Breast epithelium (tissue), 3 donors: ENCODE data around the gene LCT.

Experiments
- POLR2A ChIP-seq: fragments of 450-650 bp; IDR thresholded peaks from one replicate; pipeline ENCODE4 v1.6.1; 2016; ENCODE audit warnings: antibody characterized with exemption, mild to moderate bottlenecking, moderate library complexity
- POLR2AphosphoS5 ChIP-seq, 3 donors: sonication (generic); formaldehyde crosslinking; IDR thresholded peaks; one replicate each; pipeline ENCODE4 v1.6.1; 2017; ENCODE audit warnings: antibody characterized with exemption in 3 of 3
- TF ChIP-seq, protein P1 (sequence below), 3 donors: fragments of 450-650 bp; IDR thresholded peaks; one replicate each; pipeline ENCODE4 v1.5.1; 2016 to 2017; ENCODE audit warnings: antibody characterized with exemption in 3 of 3, mild to moderate bottlenecking in 3 of 3, moderate library complexity in 3 of 3

DNA sequence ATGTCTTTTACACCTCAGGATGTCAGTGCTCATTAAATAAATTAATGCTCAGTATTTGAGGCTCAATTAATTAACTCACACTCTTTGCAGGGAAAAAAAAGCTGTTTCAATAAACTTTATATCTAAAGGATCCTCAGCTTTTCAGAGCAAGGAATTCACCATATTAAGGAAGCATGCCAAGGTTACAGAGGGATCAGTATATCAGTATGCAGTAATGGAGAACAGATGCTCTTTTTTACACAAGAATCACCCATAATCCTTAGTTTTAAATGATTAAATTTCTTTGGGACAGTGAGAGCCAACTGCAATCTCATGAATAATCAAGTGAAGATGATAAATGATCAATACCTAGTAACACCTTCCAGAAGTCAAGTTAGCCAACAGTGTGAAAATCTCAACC, 14.9 kb upstream of the LCT start:
- TF ChIP-seq, protein P1, sequence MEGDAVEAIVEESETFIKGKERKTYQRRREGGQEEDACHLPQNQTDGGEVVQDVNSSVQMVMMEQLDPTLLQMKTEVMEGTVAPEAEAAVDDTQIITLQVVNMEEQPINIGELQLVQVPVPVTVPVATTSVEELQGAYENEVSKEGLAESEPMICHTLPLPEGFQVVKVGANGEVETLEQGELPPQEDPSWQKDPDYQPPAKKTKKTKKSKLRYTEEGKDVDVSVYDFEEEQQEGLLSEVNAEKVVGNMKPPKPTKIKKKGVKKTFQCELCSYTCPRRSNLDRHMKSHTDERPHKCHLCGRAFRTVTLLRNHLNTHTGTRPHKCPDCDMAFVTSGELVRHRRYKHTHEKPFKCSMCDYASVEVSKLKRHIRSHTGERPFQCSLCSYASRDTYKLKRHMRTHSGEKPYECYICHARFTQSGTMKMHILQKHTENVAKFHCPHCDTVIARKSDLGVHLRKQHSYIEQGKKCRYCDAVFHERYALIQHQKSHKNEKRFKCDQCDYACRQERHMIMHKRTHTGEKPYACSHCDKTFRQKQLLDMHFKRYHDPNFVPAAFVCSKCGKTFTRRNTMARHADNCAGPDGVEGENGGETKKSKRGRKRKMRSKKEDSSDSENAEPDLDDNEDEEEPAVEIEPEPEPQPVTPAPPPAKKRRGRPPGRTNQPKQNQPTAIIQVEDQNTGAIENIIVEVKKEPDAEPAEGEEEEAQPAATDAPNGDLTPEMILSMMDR (IDR thresholded peaks at IDR 0.05), result no peak
- TF ChIP-seq POLR2A (no peak), POLR2AphosphoS5 (IDR thresholded peaks at IDR 0.05) (no peak)
